Transverse colon (tissue), 4 donors: ENCODE results near the gene TMEM144. TPM values are rescaled to one million over a fixed set of nuclear protein-coding genes. Genes with fewer than 3 reads are reported as not detected.

Experiments used
- DNase-seq: peaks from one replicate; pipeline ENCODE4 v3.0.0-alpha.2; 2019
- H3K27ac ChIP-seq, 4 donors: fragments of 200-600 bp; sonication (generic); 2 replicates each; pipeline ENCODE4 v1.5.1; 2016 to 2018; ENCODE audit warnings: inconsistent platforms in 4 of 4
- H3K27me3 ChIP-seq: fragments of 200-600 bp; sonication (generic); 2 replicates; pipeline ENCODE4 v1.5.1; 2017; ENCODE audit warnings: inconsistent platforms
- H3K36me3 ChIP-seq, 4 donors: fragments of 200-600 bp; sonication (generic); 2 replicates each; pipeline ENCODE4 v1.5.1; 2017 to 2019; ENCODE audit warnings: inconsistent platforms in 4 of 4
- H3K4me1 ChIP-seq, 4 donors: fragments of 200-600 bp; sonication (generic); 2 replicates each; pipeline ENCODE4 v1.5.1; 2017 to 2020; ENCODE audit warnings: inconsistent platforms in 4 of 4
- H3K4me3 ChIP-seq, 4 donors: fragments of 200-600 bp; sonication (generic); 1 replicate in 1 of 4; 2 replicates in 3 of 4; pipeline versions ENCODE4 v1.5.1 to v1.6.1; 2017 to 2019; ENCODE audit warnings: inconsistent platforms in 4 of 4
- H3K9me3 ChIP-seq, 2 donors: fragments of 200-600 bp; sonication (generic); 2 replicates each; pipeline ENCODE4 v1.5.1; 2017 to 2019; ENCODE audit warnings: inconsistent platforms in 2 of 2
- CTCF ChIP-seq, 5 experiments: fragments of 200-600 bp in 3 of 5; fragments of 450-650 bp in 2 of 5; sonication (generic) in 3 of 5; IDR thresholded peaks; 1 replicate in 2 of 5; 2 replicates in 3 of 5; pipeline ENCODE4 v1.5.1; 2016 to 2017; ENCODE audit warnings: antibody characterized with exemption in 5 of 5, inconsistent platforms in 3 of 5, mild to moderate bottlenecking in 2 of 5, moderate library complexity in 1 of 5
- EP300 ChIP-seq: sonication (generic); formaldehyde crosslinking; IDR thresholded peaks from one replicate; pipeline ENCODE4 v1.6.1; 2017; ENCODE audit warnings: antibody characterized with exemption, low read depth
- POLR2A ChIP-seq: fragments of 450-650 bp; IDR thresholded peaks from one replicate; pipeline ENCODE4 v1.6.1; 2016; ENCODE audit warnings: antibody characterized with exemption, mild to moderate bottlenecking, moderate library complexity
- POLR2AphosphoS5 ChIP-seq, 3 donors: sonication (generic); formaldehyde crosslinking; IDR thresholded peaks; one replicate each; pipeline ENCODE4 v1.6.1; 2016; ENCODE audit warnings: antibody characterized with exemption in 3 of 3
- WGBS, 2 donors: methylation state at CpG; one replicate each; pipeline ENCODE4 v1.1.5; 2018; ENCODE audit warnings: low coverage in 1 of 2; 5-methylcytosine and 5-hydroxymethylcytosine counted together
- in situ Hi-C, 4 donors: fragments of 200-750 bp; cut with MboI; loops; one replicate each; pipeline versions ENCODE4 v1.15.0 to v1.15.1; 2017; ENCODE audit warnings: low sequenced_read_pairs in 3 of 4, low pct_ligation_motif_present in 1 of 4, low pct_unique_long_range_greater_than_20kb in 1 of 4
- intact Hi-C: fragments of 100-400 bp; cut with DNase I; formaldehyde crosslinking; loops from one replicate; pipeline ENCODE4 v1.15.1; 2023; ENCODE audit warnings: low total_unique reads
- total RNA-seq, 4 donors: library from RNA; depleted of rRNA; stranded (reverse); fragments of >200 nt; gene quantifications; one replicate each; pipeline ENCODE4 v1.1.0, GENCODE V29; 2016

Gene TMEM144
- total RNA-seq, 4 donors from 2014 or later, result 2.2 to 26.9 (median 21.2) TPM

GRCh38 chr4:158197194-158197776 lies 13.0 kb upstream of the TMEM144 start:
- WGBS, 2 donors, result 77 to 83% methylated on average over 1 to 5 of the region's 5 CpGs
- intact Hi-C loops, result no loop called here
- TF ChIP-seq POLR2AphosphoS5 (IDR thresholded peaks at IDR 0.05) (no peak), CTCF (IDR thresholded peaks at IDR 0.05) (no peak), EP300 (no peak), POLR2A (no peak)
- H3K4me3 ChIP-seq, result no peak overlapping the region
- in situ Hi-C loops, result no loop called here
- H3K27me3 ChIP-seq, result no peaks in the 10 kb centered on the region
- H3K4me1 ChIP-seq, result no peaks in the 10 kb centered on the region
- no peaks in the 10 kb centered on the region for H3K36me3 ChIP-seq
- no peaks in the 10 kb centered on the region for H3K9me3 ChIP-seq
- no peak for DNase-seq
- H3K27ac ChIP-seq, result no peak overlapping the region

GRCh38 chr4:158200214-158200613 lies 10.1 kb upstream of the TMEM144 start:
- 89 to 96% methylated on average over 3 of the region's 3 CpGs for WGBS, 2 donors

GRCh38 chr4:158201322-158201721 lies 9.0 kb upstream of the TMEM144 start:
- no peak for DNase-seq
- Histone ChIP-seq H3K4me1 (no peaks in the 10 kb centered on the region), H3K9me3 (no peaks in the 10 kb centered on the region), H3K4me3 (no peak overlapping the region), H3K27ac (no peak overlapping the region), H3K27me3 (no peaks in the 10 kb centered on the region), H3K36me3 (no peaks in the 10 kb centered on the region)
- in situ Hi-C loops (no loop called here), intact Hi-C loops (no loop called here)
- 100% methylated on average over 2 to 4 of the region's 4 CpGs for WGBS, 2 donors
- TF ChIP-seq POLR2AphosphoS5 (IDR thresholded peaks at IDR 0.05), result no peak
- no peak for TF ChIP-seq POLR2A
- no peak for TF ChIP-seq EP300
- no peak for TF ChIP-seq CTCF (IDR thresholded peaks at IDR 0.05)

More at GRCh38 chr4:158200214-158200613, 10.1 kb upstream of the TMEM144 start:
- TF ChIP-seq POLR2A (no peak), POLR2AphosphoS5 (IDR thresholded peaks at IDR 0.05) (no peak), EP300 (no peak), CTCF (IDR thresholded peaks at IDR 0.05) (no peak)
- no peak overlapping the region for H3K4me3 ChIP-seq
- no peaks in the 10 kb centered on the region for H3K36me3 ChIP-seq
- no peaks in the 10 kb centered on the region for H3K9me3 ChIP-seq
- no peaks in the 10 kb centered on the region for H3K27me3 ChIP-seq
- in situ Hi-C loops, result no loop called here
- no peaks in the 10 kb centered on the region for H3K4me1 ChIP-seq
- no peak overlapping the region for H3K27ac ChIP-seq
- no peak for DNase-seq
- intact Hi-C loops, result no loop called here

- H3K27ac ChIP-seq, result no peak overlapping the region
- intact Hi-C loops (no loop called here), in situ Hi-C loops (no loop called here)
- no peak for TF ChIP-seq POLR2AphosphoS5 (IDR thresholded peaks at IDR 0.05)
- H3K4me1 ChIP-seq, result no peaks in the 10 kb centered on the region
- no peak for DNase-seq
- H3K4me3 ChIP-seq, result no peak overlapping the region
- no peaks in the 10 kb centered on the region for H3K36me3 ChIP-seq
- H3K27me3 ChIP-seq, result no peaks in the 10 kb centered on the region
- H3K9me3 ChIP-seq, result no peaks in the 10 kb centered on the region
Measured at GRCh38 chr4:158201876-158202275, 8.4 kb upstream of the TMEM144 start.

GRCh38 chr4:158202481-158202880 lies 7.8 kb upstream of the TMEM144 start:
- 38 to 46% methylated on average over 1 of the region's 1 CpG for WGBS, 2 donors
- Histone ChIP-seq H3K4me3 (no peak overlapping the region), H3K4me1 (no peaks in the 10 kb centered on the region), H3K36me3 (no peaks in the 10 kb centered on the region), H3K27ac (no peak overlapping the region), H3K27me3 (no peaks in the 10 kb centered on the region), H3K9me3 (no peaks in the 10 kb centered on the region)
- DNase-seq, result no peak
- TF ChIP-seq EP300, result no peak
- TF ChIP-seq POLR2A, result no peak
- TF ChIP-seq CTCF (IDR thresholded peaks at IDR 0.05), result no peak
- intact Hi-C loops, result no loop called here
- in situ Hi-C loops, result no loop called here
